GM19193 (cell line): ENCODE data around the gene MOB3B.

ENCODE experiments used
- POLR2A ChIP-seq: IDR thresholded peaks from 4 replicates; pipeline ENCODE4 v1.6.1; 2011; ENCODE audit not compliant: insufficient read depth, insufficient read length; ENCODE audit errors: extremely low read depth

MOB3B gene

DNA sequence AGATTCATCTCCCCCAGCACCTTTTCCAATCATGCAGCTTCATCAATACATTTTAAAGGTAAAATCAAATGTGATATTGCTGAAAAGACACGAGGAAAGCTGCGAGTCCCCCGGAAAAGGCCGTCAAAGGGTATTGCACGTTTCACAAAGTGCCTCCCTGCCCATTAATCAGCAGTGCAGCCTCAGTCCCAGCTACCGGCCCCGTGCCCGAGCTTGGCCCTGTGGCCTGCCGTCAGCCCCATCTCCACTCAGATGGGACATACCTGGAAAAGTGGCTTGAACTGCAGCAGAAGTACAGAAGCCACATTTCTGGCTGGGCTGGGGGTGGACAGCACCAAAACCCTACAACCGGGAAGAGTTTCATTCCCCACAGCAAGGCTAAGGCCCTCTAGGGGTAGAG is 192.8 kb downstream of the MOB3B start:
- no peak for TF ChIP-seq POLR2A

DNA sequence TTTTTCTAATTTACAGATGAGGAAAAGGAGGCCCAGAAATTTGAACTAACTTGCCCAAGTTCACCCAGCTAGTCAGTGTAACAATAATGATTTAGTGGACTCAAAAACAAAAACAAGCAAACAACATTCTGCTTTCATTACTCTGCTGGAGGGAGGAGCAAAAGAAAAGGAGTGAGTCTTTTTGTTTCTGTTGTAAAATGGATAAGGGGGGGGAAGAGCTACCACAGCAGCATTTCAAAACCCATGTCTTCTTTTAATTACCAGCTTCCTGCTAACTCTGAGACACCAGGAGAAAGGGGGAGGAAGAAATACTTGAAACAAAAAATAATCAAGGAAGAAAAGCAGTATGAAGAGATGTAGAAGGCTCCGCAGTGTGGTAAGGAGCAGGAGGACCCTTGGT is 193.5 kb downstream of the MOB3B start:
- no peak for TF ChIP-seq POLR2A

- TF ChIP-seq POLR2A = no peak
Observed at GRCh38 chr9:27335075-27335474, 194.5 kb downstream of the MOB3B start.

DNA sequence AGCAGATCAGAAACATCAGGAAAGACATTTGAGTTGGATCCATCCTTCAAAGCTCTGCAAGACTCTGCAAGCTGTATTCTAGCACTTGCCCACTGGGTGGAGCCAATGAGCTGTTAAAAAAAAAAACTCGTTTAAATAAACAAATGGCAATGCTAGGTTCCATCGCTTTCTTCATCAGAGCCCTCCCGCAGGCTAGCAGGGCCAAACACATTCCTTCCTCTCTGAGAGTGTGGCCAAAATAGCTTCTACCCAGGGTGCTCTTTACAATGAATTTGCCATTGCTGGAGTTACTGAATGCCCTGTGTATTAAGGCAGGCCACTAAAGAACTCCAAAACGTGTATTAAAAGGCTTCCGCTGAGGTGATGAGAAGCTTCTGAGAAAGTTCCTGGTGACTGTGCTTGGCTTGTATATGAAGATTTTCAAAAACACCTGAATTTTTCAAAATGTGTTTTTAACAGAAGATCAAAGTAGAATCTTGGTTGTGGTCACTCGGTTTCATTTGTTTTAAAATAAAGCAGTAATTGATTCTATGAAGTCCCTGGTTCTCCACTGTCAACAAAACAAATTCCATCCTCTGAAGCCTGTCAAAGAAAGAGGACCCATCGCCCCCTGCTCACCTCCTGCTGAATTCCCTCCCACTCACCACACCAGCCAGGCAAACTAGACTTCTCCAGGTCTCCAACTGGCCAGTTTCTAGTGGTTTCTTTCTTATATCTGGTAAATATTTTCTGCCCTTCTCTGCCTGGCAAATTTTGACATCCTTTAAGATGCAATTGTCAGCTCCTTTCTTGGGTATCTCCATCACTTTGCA is 196.2 kb downstream of the MOB3B start:
- no peak for TF ChIP-seq POLR2A

- TF ChIP-seq POLR2A = no peak
Observed at GRCh38 chr9:27331393-27331792, 198.2 kb downstream of the MOB3B start.

- no peak for TF ChIP-seq POLR2A
Observed at GRCh38 chr9:27329291-27329690, 200.3 kb downstream of the MOB3B start.

DNA sequence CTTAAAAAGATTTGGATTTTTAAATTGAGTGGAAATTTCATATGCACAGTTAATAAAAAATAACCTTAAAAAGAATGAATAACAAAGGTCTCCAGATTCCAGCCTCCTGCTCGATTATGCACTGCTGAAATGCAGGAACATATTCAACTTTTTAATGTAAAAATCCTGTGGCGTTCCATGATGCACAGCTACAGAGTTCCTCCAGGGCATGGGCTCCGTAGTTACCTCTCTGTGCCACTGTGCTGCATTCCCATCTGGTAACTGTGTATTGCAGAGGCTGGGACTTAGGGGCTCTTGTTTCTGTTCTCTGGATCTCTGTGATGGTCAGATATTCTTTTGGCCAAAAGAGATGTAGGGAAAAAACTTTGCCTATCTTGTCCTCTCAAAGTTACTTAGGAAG is 201.1 kb downstream of the MOB3B start:
- TF ChIP-seq POLR2A = no peak

DNA sequence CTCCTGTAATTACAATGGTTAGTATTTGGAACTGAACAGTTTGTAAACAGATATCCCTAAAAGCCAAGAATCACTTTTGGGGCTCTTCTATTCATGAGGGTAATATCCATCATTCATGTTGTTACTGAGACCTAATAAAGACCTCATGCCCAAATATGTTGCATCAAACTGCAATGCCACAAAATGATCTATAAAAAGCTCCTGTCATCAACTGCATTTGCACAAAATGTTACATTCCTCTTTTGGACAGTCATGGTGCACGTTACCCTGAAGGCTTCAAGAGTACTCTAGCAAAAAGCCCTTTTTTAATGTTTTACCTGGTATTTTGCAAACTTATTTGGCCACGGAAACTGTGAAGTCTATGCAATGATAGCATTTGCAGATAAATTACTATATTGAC is 218.4 kb downstream of the MOB3B start:
- TF ChIP-seq POLR2A = no peak

DNA sequence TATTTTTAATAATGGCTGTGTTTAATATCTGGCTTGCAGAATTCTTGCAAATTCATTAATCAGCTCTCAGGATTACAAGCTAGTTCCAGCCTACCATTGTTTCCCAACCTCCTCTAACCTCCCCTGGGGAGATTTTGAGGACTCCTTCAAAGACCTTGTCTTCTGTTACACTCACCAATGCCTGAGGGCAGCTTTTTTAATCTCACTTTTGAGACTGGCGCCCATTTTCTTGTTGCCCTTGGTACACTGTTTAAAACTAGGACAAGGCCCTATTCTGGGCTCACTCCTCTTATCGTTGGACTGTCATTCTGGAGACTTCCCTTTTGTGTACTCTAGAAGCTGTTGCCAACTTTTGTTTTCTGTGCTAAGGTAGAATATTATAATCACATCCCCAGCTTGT is 219.0 kb downstream of the MOB3B start:
- no peak for TF ChIP-seq POLR2A

GRCh38 chr9:27308691-27309390 is 220.8 kb downstream of the MOB3B start:
- TF ChIP-seq POLR2A = no peak

DNA sequence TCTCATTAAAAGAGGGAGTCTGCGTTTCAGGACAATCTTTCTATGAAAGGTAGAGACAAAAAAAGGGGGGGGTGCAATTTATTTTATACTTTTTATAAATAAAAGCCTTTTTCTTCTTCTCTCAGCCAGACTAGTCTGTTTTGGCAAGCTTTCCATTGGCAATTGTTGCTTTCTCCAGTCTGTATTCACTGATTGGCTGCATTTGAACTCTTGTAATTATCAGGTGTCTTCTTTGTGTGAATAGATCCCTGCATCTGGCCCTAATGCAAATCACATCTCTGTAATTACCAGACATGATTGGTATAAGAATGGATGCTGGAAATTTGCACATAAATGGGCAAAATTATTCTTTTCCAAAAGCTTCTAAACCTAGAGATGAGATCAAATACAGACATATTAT is 225.1 kb downstream of the MOB3B start:
- no peak for TF ChIP-seq POLR2A

GRCh38 chr9:27303219-27303618 is 226.4 kb downstream of the MOB3B start:
- no peak for TF ChIP-seq POLR2A

GRCh38 chr9:27297050-27297449 is 232.6 kb downstream of the MOB3B start, which contains the start of gene EQTN:
Gene EQTN, minus strand, starts transcription at chr9:27297150. Its CDS starts 95 bp downstream, at chr9:27297055.
- no peak for TF ChIP-seq POLR2A

DNA sequence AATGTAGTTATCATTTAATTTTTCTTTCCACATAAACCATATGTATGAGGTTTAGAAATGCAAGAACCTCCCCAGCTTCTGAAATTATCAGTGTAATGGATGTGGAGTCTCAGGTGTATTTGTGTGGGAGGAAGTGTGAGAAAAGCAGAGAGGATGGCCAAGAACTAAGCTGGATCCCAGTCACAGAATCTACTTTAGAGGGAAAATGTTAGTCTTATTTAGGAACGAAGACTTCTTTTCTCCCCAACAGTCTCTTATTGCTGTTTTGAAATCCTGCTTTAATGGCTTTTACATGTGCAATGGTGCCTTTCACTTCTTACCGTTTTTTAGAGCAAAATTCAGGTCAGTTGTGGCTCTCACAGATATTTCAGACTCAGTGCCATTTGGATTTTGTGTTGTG is 235.6 kb downstream of the MOB3B start:
- TF ChIP-seq POLR2A = no peak

GRCh38 chr9:27292659-27293405 is 236.8 kb downstream of the MOB3B start:
- no peak for TF ChIP-seq POLR2A
